SU-DHL-6 (cell line): ENCODE measurements around the gene RBM4.

Source experiments
- EZH2phosphoT487 ChIP-seq: fragments of 200-600 bp; sonication (generic), shearing (Covaris generic); conservative IDR thresholded peaks from 2 replicates; pipeline ENCODE4 v1.6.1; 2018; ENCODE audit warnings: mild to moderate bottlenecking, antibody characterized with exemption, low read length, moderate library complexity, mixed read lengths
- TF ChIP-seq, protein P1 (sequence below): fragments of 200-600 bp; sonication (generic); IDR thresholded peaks from one replicate; pipeline ENCODE4 v1.5.1; 2017; ENCODE audit warnings: antibody characterized with exemption, mild to moderate bottlenecking, low read length, moderate library complexity; ENCODE audit not compliant: insufficient read depth, poor library complexity, severe bottlenecking

DNA sequence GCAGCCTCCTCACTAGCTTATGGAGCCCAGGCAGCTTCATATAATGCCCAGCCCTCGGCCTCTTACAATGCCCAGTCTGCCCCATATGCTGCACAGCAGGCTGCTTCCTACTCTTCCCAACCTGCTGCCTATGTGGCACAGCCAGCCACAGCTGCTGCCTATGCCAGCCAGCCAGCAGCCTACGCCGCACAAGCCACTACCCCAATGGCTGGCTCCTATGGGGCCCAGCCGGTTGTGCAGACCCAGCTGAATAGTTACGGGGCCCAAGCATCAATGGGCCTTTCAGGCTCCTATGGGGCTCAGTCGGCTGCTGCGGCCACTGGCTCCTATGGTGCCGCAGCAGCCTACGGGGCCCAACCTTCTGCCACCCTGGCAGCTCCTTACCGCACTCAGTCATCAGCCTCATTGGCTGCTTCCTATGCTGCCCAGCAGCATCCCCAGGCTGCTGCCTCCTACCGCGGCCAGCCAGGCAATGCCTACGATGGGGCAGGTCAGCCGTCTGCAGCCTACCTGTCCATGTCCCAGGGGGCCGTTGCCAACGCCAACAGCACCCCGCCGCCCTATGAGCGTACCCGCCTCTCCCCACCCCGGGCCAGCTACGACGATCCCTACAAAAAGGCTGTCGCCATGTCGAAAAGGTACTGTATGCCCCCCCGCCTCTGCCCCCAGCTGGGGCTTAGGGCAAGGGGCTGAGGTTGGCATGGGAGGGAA is 13.3 kb upstream of the RBM4 start:
- TF ChIP-seq, protein P1, sequence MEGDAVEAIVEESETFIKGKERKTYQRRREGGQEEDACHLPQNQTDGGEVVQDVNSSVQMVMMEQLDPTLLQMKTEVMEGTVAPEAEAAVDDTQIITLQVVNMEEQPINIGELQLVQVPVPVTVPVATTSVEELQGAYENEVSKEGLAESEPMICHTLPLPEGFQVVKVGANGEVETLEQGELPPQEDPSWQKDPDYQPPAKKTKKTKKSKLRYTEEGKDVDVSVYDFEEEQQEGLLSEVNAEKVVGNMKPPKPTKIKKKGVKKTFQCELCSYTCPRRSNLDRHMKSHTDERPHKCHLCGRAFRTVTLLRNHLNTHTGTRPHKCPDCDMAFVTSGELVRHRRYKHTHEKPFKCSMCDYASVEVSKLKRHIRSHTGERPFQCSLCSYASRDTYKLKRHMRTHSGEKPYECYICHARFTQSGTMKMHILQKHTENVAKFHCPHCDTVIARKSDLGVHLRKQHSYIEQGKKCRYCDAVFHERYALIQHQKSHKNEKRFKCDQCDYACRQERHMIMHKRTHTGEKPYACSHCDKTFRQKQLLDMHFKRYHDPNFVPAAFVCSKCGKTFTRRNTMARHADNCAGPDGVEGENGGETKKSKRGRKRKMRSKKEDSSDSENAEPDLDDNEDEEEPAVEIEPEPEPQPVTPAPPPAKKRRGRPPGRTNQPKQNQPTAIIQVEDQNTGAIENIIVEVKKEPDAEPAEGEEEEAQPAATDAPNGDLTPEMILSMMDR, result no peak
- no peak for TF ChIP-seq EZH2phosphoT487
